Fibroblast of lung (primary cell): Measurements from ENCODE around the gene SLC39A5.

Experiments used
- EZH2 ChIP-seq: IDR thresholded peaks from 2 replicates; pipeline ENCODE4 v1.5.1; 2012; ENCODE audit warnings: low read length, control low read depth, mild to moderate bottlenecking; ENCODE audit errors: missing control alignments
- TF ChIP-seq, protein P1 (sequence below), 2 donors: IDR thresholded peaks in 1 of 2; conservative IDR thresholded peaks in 1 of 2; 1 replicate in 1 of 2; 2 replicates in 1 of 2; pipeline ENCODE4 v1.5.1; 2011 to 2012; ENCODE audit warnings: low read length in 2 of 2, control low read depth in 1 of 2, inconsistent platforms in 1 of 2, low read depth in 1 of 2, mild to moderate bottlenecking in 1 of 2

DNA sequence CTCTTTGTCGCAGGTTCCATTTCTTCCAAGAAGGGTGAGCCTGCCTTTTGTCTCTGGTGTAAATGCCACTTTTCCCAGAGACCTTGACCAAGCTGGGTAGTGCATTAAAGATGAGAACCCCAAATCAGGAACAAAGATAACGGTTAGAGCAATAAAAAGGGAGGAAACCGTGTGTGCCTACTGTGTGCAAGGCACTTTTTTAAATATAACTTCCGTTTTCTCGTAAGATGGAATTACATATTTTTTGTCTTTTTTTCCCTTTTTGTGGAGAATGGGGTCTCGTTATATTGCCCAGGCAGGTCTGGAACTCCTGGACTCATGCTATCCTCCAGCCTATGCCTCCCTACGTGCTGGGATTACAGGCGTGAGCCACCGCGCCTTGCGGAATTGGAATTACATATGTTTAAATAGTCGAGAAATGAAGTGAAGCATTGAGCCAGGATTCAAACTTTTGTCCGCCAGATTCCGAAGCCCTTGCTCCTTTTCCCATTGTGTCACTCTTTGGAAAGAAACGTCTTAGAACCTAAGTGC is 6.2 kb upstream of the SLC39A5 start:
- TF ChIP-seq, protein P1, sequence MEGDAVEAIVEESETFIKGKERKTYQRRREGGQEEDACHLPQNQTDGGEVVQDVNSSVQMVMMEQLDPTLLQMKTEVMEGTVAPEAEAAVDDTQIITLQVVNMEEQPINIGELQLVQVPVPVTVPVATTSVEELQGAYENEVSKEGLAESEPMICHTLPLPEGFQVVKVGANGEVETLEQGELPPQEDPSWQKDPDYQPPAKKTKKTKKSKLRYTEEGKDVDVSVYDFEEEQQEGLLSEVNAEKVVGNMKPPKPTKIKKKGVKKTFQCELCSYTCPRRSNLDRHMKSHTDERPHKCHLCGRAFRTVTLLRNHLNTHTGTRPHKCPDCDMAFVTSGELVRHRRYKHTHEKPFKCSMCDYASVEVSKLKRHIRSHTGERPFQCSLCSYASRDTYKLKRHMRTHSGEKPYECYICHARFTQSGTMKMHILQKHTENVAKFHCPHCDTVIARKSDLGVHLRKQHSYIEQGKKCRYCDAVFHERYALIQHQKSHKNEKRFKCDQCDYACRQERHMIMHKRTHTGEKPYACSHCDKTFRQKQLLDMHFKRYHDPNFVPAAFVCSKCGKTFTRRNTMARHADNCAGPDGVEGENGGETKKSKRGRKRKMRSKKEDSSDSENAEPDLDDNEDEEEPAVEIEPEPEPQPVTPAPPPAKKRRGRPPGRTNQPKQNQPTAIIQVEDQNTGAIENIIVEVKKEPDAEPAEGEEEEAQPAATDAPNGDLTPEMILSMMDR (conservative IDR thresholded peaks at IDR 0.05 in 1 of 2, IDR thresholded peaks at IDR 0.05 in 1 of 2; ENCODE audit: low read depth in 1 of 2, low read length in 2 of 2), result no peak
- TF ChIP-seq EZH2, result no peak
